IMR-90 (cell line): ENCODE results near the gene ATRN. TPM values are rescaled to one million over a fixed set of nuclear protein-coding genes. Genes with fewer than 3 reads are reported as not detected.

ENCODE experiments used
- ATAC-seq: fragments of 200-7000 bp; cut with Tn5 transposase; 2 replicates; pipeline ENCODE4 v1.9.1; 2020; ENCODE audit warnings: low read depth, mild to moderate bottlenecking, moderate library complexity
- BruUV-seq: library from RNA; stranded (reverse); fragments of 400-500 nt; replicated peaks from 2 replicates; lab custom pipeline; 2021; lab: Mats Ljungman, UMichigan
- CTCF ChIA-PET: fragments of 300-600 bp; formaldehyde crosslinking; extraction: SDS; loops from one replicate; lab custom pipeline; 2021; ENCODE audit warnings: antibody characterized with exemption; lab: Yijun Ruan, JAX
- POLR2A ChIA-PET: fragments of 300-600 bp; sonication (Branson Sonifier 250); formaldehyde crosslinking; loops from one replicate; lab custom pipeline; 2022; ENCODE audit warnings: antibody characterized with exemption; ENCODE audit not compliant: unreplicated experiment; lab: Charles Lee
- DNase-seq: peaks from one replicate; pipeline ENCODE4 v3.0.0; 2013
- H2AFZ ChIP-seq: replicated peaks from 2 replicates; pipeline ENCODE3; 2013; ENCODE audit warnings: low read length, mild to moderate bottlenecking; ENCODE audit not compliant: poor library complexity
- H2AK5ac ChIP-seq: 2 replicates; pipeline ENCODE4 v1.6.1; 2013; ENCODE audit warnings: low read depth, low read length, inconsistent platforms
- H2AK9ac ChIP-seq: replicated peaks from 2 replicates; pipeline ENCODE3; 2013; ENCODE audit warnings: mild to moderate bottlenecking, low read depth, low read length, moderate library complexity; ENCODE audit not compliant: poor library complexity
- H2BK120ac ChIP-seq: 2 replicates; pipeline ENCODE4 v1.6.1; 2013; ENCODE audit warnings: low read depth, low read length, inconsistent platforms
- H2BK15ac ChIP-seq: 3 replicates; pipeline ENCODE4 v1.6.1; 2013; ENCODE audit warnings: low read depth, low read length, inconsistent platforms
- H2BK20ac ChIP-seq: 2 replicates; pipeline ENCODE4 v1.6.1; 2013; ENCODE audit warnings: low read depth, mild to moderate bottlenecking, inconsistent platforms, low read length, moderate library complexity
- H2BK5ac ChIP-seq: 2 replicates; pipeline ENCODE4 v1.6.1; 2013; ENCODE audit warnings: mild to moderate bottlenecking, low read depth, low read length, inconsistent platforms; ENCODE audit not compliant: poor library complexity, severe bottlenecking
- H3K14ac ChIP-seq: replicated peaks from 2 replicates; pipeline ENCODE4 v1.6.1; 2013; ENCODE audit warnings: low read depth, low read length, inconsistent platforms
- H3K18ac ChIP-seq: 2 replicates; pipeline ENCODE4 v1.6.1; 2013; ENCODE audit warnings: low read depth, low read length, control low read depth
- H3K23ac ChIP-seq: 2 replicates; pipeline ENCODE4 v1.6.1; 2013; ENCODE audit warnings: low read depth, low read length, inconsistent platforms
- H3K27ac ChIP-seq: 2 replicates; pipeline ENCODE4 v1.5.1; 2013; ENCODE audit warnings: mild to moderate bottlenecking, control low read depth, low read length; ENCODE audit not compliant: insufficient read depth
- H3K27me3 ChIP-seq: 2 replicates; pipeline ENCODE4 v1.6.1; 2013; ENCODE audit warnings: low read length; ENCODE audit not compliant: control insufficient read depth, insufficient read depth
- H3K36me3 ChIP-seq: 2 replicates; pipeline ENCODE4 v1.6.1; 2013; ENCODE audit warnings: low read length, mixed read lengths; ENCODE audit not compliant: control insufficient read depth, insufficient read depth
- H3K4ac ChIP-seq: 2 replicates; pipeline ENCODE4 v1.6.1; 2013; ENCODE audit warnings: low read depth, low read length, inconsistent platforms
- H3K4me1 ChIP-seq: 2 replicates; pipeline ENCODE4 v1.6.1; 2013; ENCODE audit warnings: low read length, mixed read lengths; ENCODE audit not compliant: control insufficient read depth, insufficient read depth
- H3K4me2 ChIP-seq: 2 replicates; pipeline ENCODE4 v1.6.1; 2013; ENCODE audit warnings: low read depth, mild to moderate bottlenecking, control low read depth, low read length, moderate library complexity
- H3K4me3 ChIP-seq: 2 replicates; pipeline ENCODE4 v1.5.1; 2013; ENCODE audit warnings: low read depth, mild to moderate bottlenecking, control low read depth, low read length, moderate library complexity; ENCODE audit not compliant: insufficient read depth
- H3K56ac ChIP-seq: 2 replicates; pipeline ENCODE4 v1.6.1; 2013; ENCODE audit warnings: low read length, inconsistent platforms; ENCODE audit not compliant: insufficient read depth; ENCODE audit errors: extremely low read depth
- H3K79me1 ChIP-seq, 2 experiments: 2 replicates each; pipeline ENCODE4 v1.6.1; 2013; ENCODE audit warnings: low read length in 2 of 2, inconsistent platforms in 1 of 2, low read depth in 1 of 2
- H3K9ac ChIP-seq: 2 replicates; pipeline ENCODE4 v1.6.1; 2013; ENCODE audit warnings: low read depth, low read length, control low read depth
- H3K9me1 ChIP-seq: 2 replicates; pipeline ENCODE4 v1.6.1; 2013; ENCODE audit warnings: low read length, inconsistent platforms; ENCODE audit not compliant: insufficient read depth
- H3K9me3 ChIP-seq: 2 replicates; pipeline ENCODE4 v1.6.1; 2013; ENCODE audit warnings: low read length; ENCODE audit not compliant: control insufficient read depth, insufficient read depth
- H4K20me1 ChIP-seq: 2 replicates; pipeline ENCODE4 v1.6.1; 2013; ENCODE audit warnings: low read length, inconsistent platforms; ENCODE audit not compliant: insufficient read depth
- H4K5ac ChIP-seq: 2 replicates; pipeline ENCODE4 v1.6.1; 2013; ENCODE audit warnings: mild to moderate bottlenecking, low read depth, low read length, control low read depth
- H4K8ac ChIP-seq, 2 experiments: 2 replicates each; pipeline ENCODE4 v1.6.1; 2013; ENCODE audit warnings: low read depth in 2 of 2, low read length in 2 of 2, control low read depth in 1 of 2, inconsistent platforms in 1 of 2
- H4K91ac ChIP-seq: 2 replicates; pipeline ENCODE4 v1.6.1; 2013; ENCODE audit warnings: low read depth, low read length, inconsistent platforms; ENCODE audit not compliant: insufficient read depth
- BHLHE40 ChIP-seq: fragments of 150-350 bp; IDR thresholded peaks from 2 replicates; pipeline ENCODE4 v1.6.1; 2016; ENCODE audit warnings: mild to moderate bottlenecking, low read depth, low read length
- CEBPB ChIP-seq: IDR thresholded peaks from 2 replicates; pipeline ENCODE4 v1.6.1; 2012; ENCODE audit warnings: low read depth, low read length, improper control_type of control experiment
- CHD1 ChIP-seq: IDR thresholded peaks from 2 replicates; pipeline ENCODE4 v1.6.1; 2012; ENCODE audit warnings: low read depth, low read length, improper control_type of control experiment
- CTCF ChIP-seq: conservative IDR thresholded peaks from 2 replicates; pipeline ENCODE4 v1.5.1; 2012; ENCODE audit warnings: mild to moderate bottlenecking, low read depth, low read length, improper control_type of control experiment
- FOS ChIP-seq: fragments of 150-350 bp; IDR thresholded peaks from 2 replicates; pipeline ENCODE4 v1.6.1; 2016; ENCODE audit warnings: low read depth, low read length
- MAFK ChIP-seq: IDR thresholded peaks from 2 replicates; pipeline ENCODE4 v1.6.1; 2012; ENCODE audit warnings: low read depth, low read length, improper control_type of control experiment
- MAZ ChIP-seq: IDR thresholded peaks from 2 replicates; pipeline ENCODE4 v1.6.1; 2012; ENCODE audit warnings: low read depth, mild to moderate bottlenecking, low read length, improper control_type of control experiment, moderate library complexity, borderline replicate concordance
- MXI1 ChIP-seq: IDR thresholded peaks from 2 replicates; pipeline ENCODE4 v1.6.1; 2012; ENCODE audit warnings: low read depth, mild to moderate bottlenecking, low read length, moderate library complexity, borderline replicate concordance
- NFE2L2 ChIP-seq: fragments of 150-350 bp; IDR thresholded peaks from 2 replicates; pipeline ENCODE4 v1.6.1; 2016; ENCODE audit warnings: low read depth, mild to moderate bottlenecking, low read length
- POLR2A ChIP-seq: IDR thresholded peaks from 2 replicates; pipeline ENCODE4 v1.6.1; 2012; ENCODE audit warnings: mild to moderate bottlenecking, low read depth, low read length
- RAD21 ChIP-seq: IDR thresholded peaks from 2 replicates; pipeline ENCODE4 v1.6.1; 2012; ENCODE audit warnings: low read length, improper control_type of control experiment
- RCOR1 ChIP-seq: IDR thresholded peaks from 2 replicates; pipeline ENCODE4 v1.6.1; 2012; ENCODE audit warnings: mild to moderate bottlenecking, low read length, improper control_type of control experiment; ENCODE audit not compliant: insufficient replicate concordance
- RFX5 ChIP-seq: IDR thresholded peaks from 2 replicates; pipeline ENCODE4 v1.8.0; 2012; ENCODE audit warnings: low read depth, mild to moderate bottlenecking, low read length, moderate library complexity
- SMC3 ChIP-seq: fragments of 150-350 bp; IDR thresholded peaks from 2 replicates; pipeline ENCODE4 v1.6.1; 2016; ENCODE audit warnings: low read depth, mild to moderate bottlenecking, antibody characterized with exemption, low read length, moderate library complexity
- WGBS, 2 experiments: methylation state at CpG; one replicate each; pipeline versions ENCODE4 v1.1.5 to v1.1.7; 2013; ENCODE audit warnings: missing lambda C conversion rate in 2 of 2; ENCODE audit not compliant: insufficient read length in 1 of 2; ENCODE audit errors: extremely low coverage in 2 of 2; 5-methylcytosine and 5-hydroxymethylcytosine counted together
- dilution Hi-C: fragments of 300-500 bp; cut with HindIII; formaldehyde crosslinking; loops from one replicate; pipeline ENCODE4 v1.14.3; 2018; ENCODE audit warnings: low sequenced_read_pairs; ENCODE audit not compliant: unreplicated experiment
- in situ Hi-C: fragments of 300-500 bp; cut with MboI; formaldehyde crosslinking; loops from 3 replicates; pipeline ENCODE4 v1.14.3; 2019; ENCODE audit warnings: low sequenced_read_pairs, inconsistent platforms, mixed read lengths
- intact Hi-C: fragments of 100-400 bp; cut with micrococcal nuclease; formaldehyde crosslinking; loops from 2 replicates; pipeline ENCODE4 v1.10.0; 2022
- polyA plus RNA-seq, 3 experiments: library from polyadenylated mRNA; depleted of rRNA; stranded (reverse); fragments of >200 nt; gene quantifications; 2 replicates each; pipeline ENCODE4 v1.2.3, GENCODE V29; 2012; ENCODE audit warnings: low replicate concordance in 1 of 3
- total RNA-seq: library from RNA; depleted of rRNA; stranded (reverse); fragments of >200 nt; gene quantifications from 2 replicates; pipeline ENCODE4 v1.2.3, GENCODE V29; 2012
- TF ChIP-seq, protein P1 (sequence below): fragments of 150-350 bp; IDR thresholded peaks from 2 replicates; pipeline ENCODE4 v1.6.1; 2017; ENCODE audit warnings: mild to moderate bottlenecking, antibody characterized with exemption, low read length, low read depth
- TF ChIP-seq, protein P2 (sequence below): fragments of 150-350 bp; IDR thresholded peaks from 2 replicates; pipeline ENCODE4 v1.6.1; 2016; ENCODE audit warnings: low read depth, mild to moderate bottlenecking, low read length, moderate library complexity, borderline replicate concordance

Gene ATRN
- total and polyA plus RNA-seq, 2 of the 4 experiments (the other 2 are of a cell fraction) = 32.3 to 46.2 TPM

DNA sequence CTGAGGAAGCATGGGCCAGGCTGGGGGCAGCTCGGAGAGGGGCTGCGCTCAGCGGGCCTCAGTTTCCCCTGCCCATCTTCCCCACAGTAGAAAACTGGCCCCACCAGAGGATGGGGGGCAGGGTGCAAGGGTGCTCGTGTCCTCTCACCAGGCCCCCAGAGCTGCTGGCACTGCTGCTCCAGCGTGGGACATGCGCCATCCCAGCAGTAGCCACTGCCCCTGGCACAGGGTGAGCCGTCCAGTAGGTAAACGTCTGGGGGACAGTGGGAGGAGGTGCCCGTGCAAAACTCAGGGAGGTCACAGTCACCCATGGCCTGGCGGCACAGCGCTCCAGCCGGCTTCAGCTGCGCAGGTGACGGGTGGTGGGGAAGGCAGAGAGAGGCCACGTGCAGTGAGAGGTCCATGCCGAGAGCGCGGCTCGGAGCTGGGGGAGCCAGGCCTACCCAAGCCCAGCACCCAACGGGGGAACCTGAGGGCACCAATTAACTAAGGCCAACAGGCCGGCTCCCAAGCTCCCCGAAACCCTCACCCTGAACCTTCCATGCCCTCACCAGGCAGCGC is 201.2 kb downstream of the ATRN start:
- peak overlapping the region; percentile 32 for H2AFZ ChIP-seq
- no peak overlapping the region for H4K91ac ChIP-seq
- dilution Hi-C loops = no loop called here
- BruUV-seq = no TSS peak
- TF ChIP-seq, protein P1, sequence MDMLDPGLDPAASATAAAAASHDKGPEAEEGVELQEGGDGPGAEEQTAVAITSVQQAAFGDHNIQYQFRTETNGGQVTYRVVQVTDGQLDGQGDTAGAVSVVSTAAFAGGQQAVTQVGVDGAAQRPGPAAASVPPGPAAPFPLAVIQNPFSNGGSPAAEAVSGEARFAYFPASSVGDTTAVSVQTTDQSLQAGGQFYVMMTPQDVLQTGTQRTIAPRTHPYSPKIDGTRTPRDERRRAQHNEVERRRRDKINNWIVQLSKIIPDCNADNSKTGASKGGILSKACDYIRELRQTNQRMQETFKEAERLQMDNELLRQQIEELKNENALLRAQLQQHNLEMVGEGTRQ = no peak
- TF ChIP-seq FOS (no peak), RCOR1 (no peak), NFE2L2 (no peak), MXI1 (no peak), CHD1 (no peak), SMC3 (no peak), BHLHE40 (no peak), RAD21 (no peak), MAZ (no peak), RFX5 (no peak), CTCF (no peak), POLR2A (no peak), CEBPB (no peak), MAFK (no peak)
- TF ChIP-seq, protein P2, sequence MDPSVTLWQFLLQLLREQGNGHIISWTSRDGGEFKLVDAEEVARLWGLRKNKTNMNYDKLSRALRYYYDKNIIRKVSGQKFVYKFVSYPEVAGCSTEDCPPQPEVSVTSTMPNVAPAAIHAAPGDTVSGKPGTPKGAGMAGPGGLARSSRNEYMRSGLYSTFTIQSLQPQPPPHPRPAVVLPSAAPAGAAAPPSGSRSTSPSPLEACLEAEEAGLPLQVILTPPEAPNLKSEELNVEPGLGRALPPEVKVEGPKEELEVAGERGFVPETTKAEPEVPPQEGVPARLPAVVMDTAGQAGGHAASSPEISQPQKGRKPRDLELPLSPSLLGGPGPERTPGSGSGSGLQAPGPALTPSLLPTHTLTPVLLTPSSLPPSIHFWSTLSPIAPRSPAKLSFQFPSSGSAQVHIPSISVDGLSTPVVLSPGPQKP = no peak
- H2AK5ac ChIP-seq = no peak overlapping the region
- peaks cover 5% of the 10 kb centered on the region; the same call in 1 of the 2 replicates for H3K4me1 ChIP-seq
- DNase-seq = no peak
- in situ Hi-C loops = no loop called here
- no peaks in the 10 kb centered on the region for H4K20me1 ChIP-seq
- ChIA-PET POLR2A (no interaction called here), CTCF (interaction anchor here (0.9 kb wide), 1 partner anchor 39 kb away, joined by 5 read pairs; no protein-coding TSS in a partner anchor)
- H2BK120ac ChIP-seq = no peak overlapping the region
- no peaks in the 10 kb centered on the region for H3K36me3 ChIP-seq
- H3K18ac ChIP-seq = no peak overlapping the region
- H2BK15ac ChIP-seq = no peak overlapping the region
- no peaks in the 10 kb centered on the region for H3K79me1 ChIP-seq
- H3K4me3 ChIP-seq = no peak overlapping the region
- no peaks in the 10 kb centered on the region for H3K9me3 ChIP-seq
- no peak overlapping the region for H4K8ac ChIP-seq
- peaks cover 56% of the 10 kb centered on the region for H3K27me3 ChIP-seq
- no peak overlapping the region for H3K4ac ChIP-seq
- intact Hi-C loops = loop anchor here (10.0 kb wide), 1 partner anchor 413 kb away; no protein-coding TSS in a partner anchor
- H3K14ac ChIP-seq = no peak overlapping the region
- no peak overlapping the region for H3K27ac ChIP-seq
- no peak overlapping the region for H4K5ac ChIP-seq
- no peak overlapping the region for H3K23ac ChIP-seq
- H2BK5ac ChIP-seq = no peak overlapping the region
- H3K9ac ChIP-seq = no peak overlapping the region
- 42% methylated on average over 6 of the region's 23 CpGs; no CpG with 5 or more reads in 1 of the 2 experiments for WGBS, 2 experiments
- no peak overlapping the region for H2AK9ac ChIP-seq
- no peak for ATAC-seq
- no peak overlapping the region for H2BK20ac ChIP-seq
- H3K4me2 ChIP-seq = no peak overlapping the region
- no peaks in the 10 kb centered on the region for H3K9me1 ChIP-seq
- no peak overlapping the region for H3K56ac ChIP-seq
